ENCODE measurements around the gene ITGB7.

ITGB7 gene

DNA sequence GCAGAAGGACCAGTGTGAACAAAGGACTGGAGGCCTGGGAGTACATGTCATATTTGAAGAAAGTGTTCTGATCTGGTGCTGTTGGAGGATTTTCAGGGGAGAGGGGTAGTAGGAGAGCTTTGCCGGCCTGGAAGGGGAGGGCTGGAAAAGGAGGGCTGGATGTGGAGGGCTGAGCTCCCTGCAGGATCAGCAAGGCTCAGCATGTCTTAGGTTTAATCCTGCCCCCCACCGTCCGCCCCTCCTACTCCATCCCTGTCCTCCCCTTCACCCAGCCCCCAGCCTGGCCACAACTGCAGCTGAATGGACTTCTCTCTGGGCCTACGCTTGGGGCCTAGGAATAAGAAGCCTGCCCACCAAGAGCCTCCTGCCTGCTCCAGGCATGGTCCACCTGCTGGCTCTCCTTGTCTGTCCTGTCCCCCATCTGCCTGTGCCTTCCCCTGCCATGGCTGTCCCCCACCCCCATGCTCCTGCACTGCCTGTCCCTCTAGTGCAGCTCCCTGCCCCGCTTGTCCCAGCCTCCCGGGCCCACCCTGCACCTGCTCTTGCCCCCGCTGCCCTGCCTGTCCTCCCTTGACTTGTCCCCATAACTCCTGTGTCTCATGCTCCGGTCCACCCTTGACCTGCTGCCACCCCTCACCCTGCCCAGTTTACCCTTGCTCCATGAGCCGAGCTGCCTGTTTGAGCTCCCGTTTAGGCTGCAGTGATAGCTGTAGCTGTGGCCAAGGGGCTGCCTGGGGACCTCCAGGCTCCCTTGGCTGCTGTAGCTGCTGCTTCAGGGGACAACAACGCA is 34.8 kb upstream of the ITGB7 start:
- TF ChIP-seq SPI1 (IDR thresholded peaks at IDR 0.05; ENCODE audit: low read depth, low read length) = no peak
- TF ChIP-seq POLR2AphosphoS5 (IDR thresholded peaks at IDR 0.05; ENCODE audit: low read depth, low read length) = no peak
- no peak for TF ChIP-seq TAF1 (IDR thresholded peaks at IDR 0.05; ENCODE audit: low read depth, low read length)
- no peak for TF ChIP-seq PAX5 (IDR thresholded peaks at IDR 0.05; ENCODE audit: insufficient read depth, low read length, severe bottlenecking)
- TF ChIP-seq POLR2A (IDR thresholded peaks at IDR 0.05; ENCODE audit: low read depth, low read length) = no peak
- TF ChIP-seq POU2F2 (IDR thresholded peaks at IDR 0.05; ENCODE audit: low read depth, low read length) = no peak
- no peak for FAIRE-seq
- no peak for DNase-seq (ENCODE audit: insufficient read length, low spot score)

DNA sequence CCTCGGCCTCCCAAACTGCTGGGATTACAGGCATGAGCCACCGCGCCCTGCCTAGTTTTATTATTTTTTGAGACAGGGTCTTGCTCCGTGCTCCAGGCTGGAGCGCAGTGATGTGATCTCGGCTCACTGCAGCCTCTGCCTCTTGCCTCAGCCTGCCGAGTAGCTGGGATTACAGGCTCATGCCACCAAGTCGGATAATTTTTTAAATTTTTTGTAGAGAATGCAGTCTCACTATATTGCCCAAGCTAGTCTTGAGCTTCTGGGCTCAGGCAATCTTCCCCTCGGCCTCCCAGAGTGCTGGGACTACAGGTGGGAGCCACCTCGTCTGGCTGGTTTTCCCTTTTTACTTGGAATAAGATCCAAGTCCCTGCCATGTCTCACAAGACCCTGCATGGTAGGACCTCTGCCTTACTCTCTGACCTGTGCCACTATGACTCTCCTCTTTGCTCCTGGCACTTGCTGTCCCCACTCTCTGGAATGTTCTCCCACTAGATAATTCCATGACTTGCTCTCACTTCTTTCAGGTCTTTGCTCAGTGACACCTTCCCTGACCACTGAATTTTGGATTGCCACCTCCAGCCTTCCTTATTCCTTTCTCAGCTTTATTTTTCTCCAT is 32.7 kb upstream of the ITGB7 start:
- TF ChIP-seq POU2F2 (IDR thresholded peaks at IDR 0.05; ENCODE audit: low read depth, low read length) = no peak
- TF ChIP-seq PAX5 (IDR thresholded peaks at IDR 0.05; ENCODE audit: insufficient read depth, low read length, severe bottlenecking) = no peak
- TF ChIP-seq POLR2A (IDR thresholded peaks at IDR 0.05; ENCODE audit: low read depth, low read length) = no peak
- no peak for TF ChIP-seq POLR2AphosphoS5 (IDR thresholded peaks at IDR 0.05; ENCODE audit: low read depth, low read length)
- no peak for TF ChIP-seq SPI1 (IDR thresholded peaks at IDR 0.05; ENCODE audit: low read depth, low read length)
- no peak for TF ChIP-seq TAF1 (IDR thresholded peaks at IDR 0.05; ENCODE audit: low read depth, low read length)
- no peak for DNase-seq (ENCODE audit: insufficient read length, low spot score)
- no peak for FAIRE-seq

DNA sequence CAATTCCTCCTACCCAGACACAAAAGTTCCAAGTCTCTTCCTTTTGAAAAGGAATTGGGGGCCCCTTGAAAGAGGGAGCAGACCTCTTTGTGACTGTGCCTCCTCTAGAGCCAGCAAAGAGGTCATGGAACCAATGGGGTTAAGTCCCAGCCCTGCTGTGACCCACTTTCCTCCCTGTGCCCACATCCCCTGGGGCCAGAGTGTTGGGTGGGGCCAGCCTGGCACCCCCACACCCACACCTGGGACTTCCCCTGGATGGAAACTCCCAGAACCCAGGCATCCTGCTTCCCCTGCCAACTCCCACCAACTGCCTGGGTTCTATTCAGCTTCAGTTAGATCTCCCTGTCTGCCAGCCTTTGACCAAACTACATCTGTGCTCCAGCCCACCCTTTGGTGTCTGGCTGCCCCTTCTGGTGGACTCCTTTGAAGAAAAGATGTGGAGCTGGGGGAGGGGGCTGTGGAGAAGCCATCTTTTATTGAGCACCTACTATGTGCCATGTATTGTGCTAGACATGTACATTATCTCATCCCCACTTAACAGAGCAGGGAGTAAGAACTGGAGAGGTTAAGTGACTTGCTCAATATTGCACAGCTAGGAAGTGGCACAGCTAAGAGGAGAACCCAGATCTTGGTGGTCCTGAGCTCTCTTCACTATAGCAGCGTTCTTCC is 29.5 kb upstream of the ITGB7 start:
- DNase-seq (ENCODE audit: insufficient read length, low spot score) (no peak), FAIRE-seq (peak; percentile 72)
- TF ChIP-seq POLR2AphosphoS5 (IDR thresholded peaks at IDR 0.05; ENCODE audit: low read depth, low read length) = no peak
- no peak for TF ChIP-seq SPI1 (IDR thresholded peaks at IDR 0.05; ENCODE audit: low read depth, low read length)
- no peak for TF ChIP-seq TAF1 (IDR thresholded peaks at IDR 0.05; ENCODE audit: low read depth, low read length)
- TF ChIP-seq PAX5 (IDR thresholded peaks at IDR 0.05; ENCODE audit: insufficient read depth, low read length, severe bottlenecking) = no peak
- no peak for TF ChIP-seq POLR2A (IDR thresholded peaks at IDR 0.05; ENCODE audit: low read depth, low read length)
- TF ChIP-seq POU2F2 (IDR thresholded peaks at IDR 0.05; ENCODE audit: low read depth, low read length) = no peak

DNA sequence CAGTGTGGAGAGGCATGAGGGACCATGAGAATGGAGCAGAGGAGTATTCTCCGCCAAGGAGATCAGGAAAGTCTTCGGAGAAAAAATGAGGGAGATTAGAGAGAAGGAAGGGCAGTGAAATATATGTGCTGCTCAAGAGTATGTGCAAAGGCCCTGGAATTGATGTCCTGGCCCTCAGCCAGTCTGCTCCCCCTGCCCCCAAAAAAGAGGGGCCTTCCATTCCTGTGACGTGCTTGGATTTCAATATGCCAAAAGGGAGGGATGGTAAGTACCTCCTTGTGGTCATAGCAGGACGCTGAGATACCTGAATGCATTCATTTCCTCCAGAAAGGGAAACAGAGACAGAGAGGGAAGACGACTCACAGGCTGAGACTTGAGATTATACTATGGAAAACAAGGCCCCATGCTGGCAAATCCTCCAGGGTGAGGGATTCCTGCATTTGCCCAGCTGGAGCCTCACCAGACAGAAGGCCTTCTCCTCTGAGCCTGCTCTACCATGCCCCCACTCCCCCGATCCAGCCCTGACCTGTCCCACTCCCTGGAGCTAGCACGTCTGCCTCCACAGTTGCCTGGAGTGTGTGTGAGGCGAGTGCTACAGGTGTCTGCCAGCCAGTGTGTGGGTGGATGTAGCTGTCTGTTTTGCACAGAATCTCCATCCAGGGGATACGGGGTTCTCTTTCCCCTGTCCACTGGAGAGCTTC is 28.8 kb upstream of the ITGB7 start:
- FAIRE-seq = no peak
- TF ChIP-seq PAX5 (IDR thresholded peaks at IDR 0.05; ENCODE audit: insufficient read depth, low read length, severe bottlenecking) = no peak
- TF ChIP-seq SPI1 (IDR thresholded peaks at IDR 0.05; ENCODE audit: low read depth, low read length) = no peak
- no peak for TF ChIP-seq POLR2AphosphoS5 (IDR thresholded peaks at IDR 0.05; ENCODE audit: low read depth, low read length)
- no peak for TF ChIP-seq TAF1 (IDR thresholded peaks at IDR 0.05; ENCODE audit: low read depth, low read length)
- TF ChIP-seq POU2F2 (IDR thresholded peaks at IDR 0.05; ENCODE audit: low read depth, low read length) = no peak
- no peak for TF ChIP-seq POLR2A (IDR thresholded peaks at IDR 0.05; ENCODE audit: low read depth, low read length)
- no peak for DNase-seq (ENCODE audit: insufficient read length, low spot score)

DNA sequence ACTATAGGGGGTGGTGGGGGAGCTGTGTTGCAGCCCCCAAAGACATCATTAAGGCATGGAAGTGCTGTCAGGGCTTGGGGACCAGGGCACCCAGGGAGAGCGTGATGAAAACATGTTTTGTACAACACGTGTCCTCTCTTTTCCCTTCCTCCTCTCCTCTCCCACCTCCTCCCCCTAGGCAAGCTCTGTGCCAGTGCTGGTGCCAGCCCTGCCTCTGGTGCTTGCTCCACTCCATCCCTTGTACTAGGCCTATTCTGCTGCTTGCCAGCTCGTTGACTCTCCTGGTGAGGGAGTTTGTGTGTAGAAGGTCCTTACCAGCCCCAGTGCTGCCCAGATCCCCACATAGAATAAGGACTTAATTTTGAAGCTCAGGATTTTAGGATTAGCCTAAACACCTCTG is 28.1 kb upstream of the ITGB7 start:
- no peak for FAIRE-seq
- DNase-seq (ENCODE audit: insufficient read length, low spot score) = no peak
- TF ChIP-seq PAX5 (IDR thresholded peaks at IDR 0.05; ENCODE audit: insufficient read depth, low read length, severe bottlenecking) (no peak), SPI1 (IDR thresholded peaks at IDR 0.05; ENCODE audit: low read depth, low read length) (no peak), TAF1 (IDR thresholded peaks at IDR 0.05; ENCODE audit: low read depth, low read length) (no peak), POU2F2 (IDR thresholded peaks at IDR 0.05; ENCODE audit: low read depth, low read length) (no peak), POLR2A (IDR thresholded peaks at IDR 0.05; ENCODE audit: low read depth, low read length) (no peak), POLR2AphosphoS5 (IDR thresholded peaks at IDR 0.05; ENCODE audit: low read depth, low read length) (no peak)

DNA sequence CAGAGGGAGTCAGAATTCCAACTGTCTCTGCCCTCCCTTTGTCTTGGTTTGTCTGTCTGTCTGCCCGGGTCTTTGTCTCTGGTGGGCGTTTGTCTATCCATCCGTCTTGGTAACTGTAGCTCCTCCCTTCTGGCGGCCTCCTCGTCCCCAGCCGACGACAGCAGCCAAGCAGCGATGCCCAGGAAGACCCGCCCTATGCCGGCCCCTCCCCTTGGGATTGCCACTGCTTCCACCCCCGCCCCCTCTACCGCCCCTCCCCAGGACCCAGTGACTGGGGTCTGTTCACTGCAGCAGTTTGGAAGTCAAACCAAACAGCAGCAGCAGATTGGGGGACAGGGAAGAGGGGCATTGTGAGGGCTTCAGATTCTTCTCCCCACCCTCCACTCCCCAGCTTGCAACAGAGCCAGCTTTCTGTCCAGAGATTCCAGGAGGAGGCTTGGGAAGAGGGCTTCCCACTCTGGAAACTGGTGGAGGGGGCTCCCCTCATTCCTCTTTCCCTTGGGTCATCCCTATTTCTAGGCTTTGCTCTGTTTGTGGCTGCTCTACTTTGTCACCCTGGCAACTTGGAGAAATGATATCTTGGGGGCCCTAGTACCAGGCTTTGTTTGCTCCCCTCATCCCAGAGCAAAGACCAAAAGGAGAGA is 27.3 kb upstream of the ITGB7 start:
- TF ChIP-seq SPI1 (IDR thresholded peaks at IDR 0.05; ENCODE audit: low read depth, low read length) = no peak
- TF ChIP-seq PAX5 (IDR thresholded peaks at IDR 0.05; ENCODE audit: insufficient read depth, low read length, severe bottlenecking) = no peak
- no peak for DNase-seq (ENCODE audit: insufficient read length, low spot score)
- FAIRE-seq = no peak

DNA sequence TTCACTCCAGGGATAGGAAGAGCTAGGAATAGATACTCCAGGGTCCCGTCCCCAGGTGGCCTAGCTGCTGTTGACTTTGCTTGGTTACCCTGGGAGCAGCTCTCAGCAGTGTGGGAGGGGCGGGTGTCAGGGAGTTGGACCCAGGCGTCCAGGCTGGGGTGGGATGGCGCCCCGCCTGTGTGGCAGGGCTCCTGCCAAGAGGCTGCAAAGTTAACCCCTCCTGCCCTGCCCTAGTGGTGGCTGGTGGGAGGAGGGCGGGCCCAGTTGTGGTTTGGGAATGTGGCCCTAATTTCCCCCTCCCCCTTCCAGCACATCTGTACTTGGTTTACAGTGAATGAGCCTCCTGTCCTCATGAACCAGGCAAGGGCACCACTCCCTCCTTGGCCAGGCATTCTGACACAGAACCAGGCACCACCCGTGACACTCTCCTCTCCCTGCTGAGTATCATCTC is 26.6 kb upstream of the ITGB7 start:
- no peak for DNase-seq (ENCODE audit: insufficient read length, low spot score)
- no peak for TF ChIP-seq PAX5 (IDR thresholded peaks at IDR 0.05; ENCODE audit: insufficient read depth, low read length, severe bottlenecking)
- no peak for TF ChIP-seq TAF1 (IDR thresholded peaks at IDR 0.05; ENCODE audit: low read depth, low read length)
- no peak for TF ChIP-seq POLR2AphosphoS5 (IDR thresholded peaks at IDR 0.05; ENCODE audit: low read depth, low read length)
- no peak for TF ChIP-seq SPI1 (IDR thresholded peaks at IDR 0.05; ENCODE audit: low read depth, low read length)
- TF ChIP-seq POU2F2 (IDR thresholded peaks at IDR 0.05; ENCODE audit: low read depth, low read length) = no peak
- no peak for TF ChIP-seq POLR2A (IDR thresholded peaks at IDR 0.05; ENCODE audit: low read depth, low read length)
- FAIRE-seq = no peak

DNA sequence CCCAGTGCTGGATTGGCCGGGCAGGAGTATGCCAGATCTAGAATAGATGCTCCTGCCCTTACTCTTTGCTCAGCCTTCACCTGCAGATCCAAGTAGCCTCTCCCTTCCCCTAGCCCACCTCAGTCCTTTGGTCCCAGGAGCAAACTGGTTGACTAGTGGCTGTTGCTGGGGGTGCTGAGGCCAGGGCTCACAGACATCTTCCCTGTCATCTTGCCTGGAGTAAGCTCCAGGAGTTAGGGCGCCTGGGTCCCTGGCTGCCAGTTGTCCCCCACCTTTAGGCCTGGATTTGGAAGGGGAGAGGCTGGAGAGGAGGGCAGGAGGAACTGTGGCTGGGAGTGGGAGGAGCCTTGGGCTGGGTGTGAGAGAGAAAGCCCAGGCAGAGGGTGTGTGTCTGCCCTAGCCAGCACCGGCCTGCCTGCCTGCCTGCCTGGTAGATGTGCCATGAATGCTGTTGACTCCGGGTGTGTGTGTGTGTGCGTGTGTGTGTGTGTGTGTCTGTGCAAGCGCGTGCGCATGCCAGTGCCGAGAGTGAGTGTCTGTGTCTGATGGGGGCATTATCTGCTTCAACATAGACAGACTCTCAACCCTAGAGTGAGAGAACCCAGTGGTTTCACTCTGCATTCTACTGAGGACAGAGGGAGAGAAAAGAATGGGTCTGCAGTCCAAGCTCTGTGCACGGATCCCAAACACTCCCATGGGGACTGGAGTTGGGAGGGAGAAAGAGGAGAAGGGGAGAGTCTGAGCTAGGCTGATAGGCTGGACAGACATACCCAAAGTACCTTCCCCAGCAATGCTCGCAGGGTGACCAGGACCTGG is 25.8 kb upstream of the ITGB7 start:
- FAIRE-seq (peak; percentile 86), DNase-seq (ENCODE audit: insufficient read length, low spot score) (no peak)
- TF ChIP-seq POLR2A (IDR thresholded peaks at IDR 0.05; ENCODE audit: low read depth, low read length) (no peak), SPI1 (IDR thresholded peaks at IDR 0.05; ENCODE audit: low read depth, low read length) (no peak), PAX5 (IDR thresholded peaks at IDR 0.05; ENCODE audit: insufficient read depth, low read length, severe bottlenecking) (no peak), POU2F2 (IDR thresholded peaks at IDR 0.05; ENCODE audit: low read depth, low read length) (no peak), TAF1 (IDR thresholded peaks at IDR 0.05; ENCODE audit: low read depth, low read length) (no peak)

Data from GM12891 (cell line).